ENCODE measurements around the gene FMNL2. TPM values are rescaled to one million over a fixed set of nuclear protein-coding genes. Genes with fewer than 3 reads are reported as not detected.

Gene FMNL2
- total and polyA plus RNA-seq, 2 experiments from 2014 or later = 4.4 to 18.6 TPM

DNA sequence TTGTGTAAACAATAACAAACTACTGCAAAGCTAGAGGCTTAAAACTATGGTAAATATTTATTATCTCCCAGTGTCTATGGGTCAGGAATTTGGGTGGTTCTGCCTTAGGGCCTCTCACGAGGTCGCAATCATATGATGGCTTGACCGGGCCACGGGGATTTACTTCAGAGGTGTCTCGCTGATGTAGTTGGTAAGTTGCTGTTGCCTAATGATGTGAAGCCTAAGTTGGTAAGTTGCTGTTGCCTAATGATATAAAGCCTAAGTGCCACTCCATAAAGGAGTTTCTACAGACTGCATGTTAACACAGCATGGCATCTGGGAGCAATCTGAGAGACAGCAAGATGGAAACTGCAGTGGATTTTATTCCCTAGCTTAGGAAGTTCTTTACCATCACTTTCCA lies 35.8 kb downstream of the FMNL2 start:
- Histone ChIP-seq H3K9me3 (ENCODE audit: low read depth) (no peaks in the 10 kb centered on the region), H3K27ac (no peak overlapping the region), H3K4me3 (no peak overlapping the region), H3K4me2 (ENCODE audit: unreplicated experiment) (no peak overlapping the region), H2AFZ (no peak overlapping the region), H3K4me1 (ENCODE audit: insufficient read depth) (peaks cover 22% of the 10 kb centered on the region), H3K9me2 (ENCODE audit: insufficient read depth) (no peaks in the 10 kb centered on the region), H3K27me3 (replicated peaks; ENCODE audit: insufficient read depth) (no peaks in the 10 kb centered on the region), H3K9ac (no peak overlapping the region), H4K20me1 (ENCODE audit: insufficient read depth) (no peaks in the 10 kb centered on the region), H3K79me2 (ENCODE audit: insufficient read depth) (peaks cover 86% of the 10 kb centered on the region), H3K36me3 (ENCODE audit: low read depth) (no peaks in the 10 kb centered on the region), H3F3A (ENCODE audit: insufficient read depth) (peaks cover 16% of the 10 kb centered on the region; the same call in 1 of the 2 replicates)
- 96 to 97% methylated on average over 5 of the region's 5 CpGs for WGBS, 2 experiments (ENCODE audit: low coverage in 1 of 2, low lambda C conversion rate in 2 of 2, missing lambda C conversion rate in 2 of 2)
- no peak for TF ChIP-seq EZH2 (IDR thresholded peaks at IDR 0.05; ENCODE audit: insufficient read depth, poor library complexity, severe bottlenecking)
- TF ChIP-seq EZH2phosphoT487 (IDR thresholded peaks at IDR 0.05; ENCODE audit: insufficient read depth, low read depth) = no peak
- no peak for DNase-seq
- in situ Hi-C loops (cut with MboI) = no loop called here

DNA sequence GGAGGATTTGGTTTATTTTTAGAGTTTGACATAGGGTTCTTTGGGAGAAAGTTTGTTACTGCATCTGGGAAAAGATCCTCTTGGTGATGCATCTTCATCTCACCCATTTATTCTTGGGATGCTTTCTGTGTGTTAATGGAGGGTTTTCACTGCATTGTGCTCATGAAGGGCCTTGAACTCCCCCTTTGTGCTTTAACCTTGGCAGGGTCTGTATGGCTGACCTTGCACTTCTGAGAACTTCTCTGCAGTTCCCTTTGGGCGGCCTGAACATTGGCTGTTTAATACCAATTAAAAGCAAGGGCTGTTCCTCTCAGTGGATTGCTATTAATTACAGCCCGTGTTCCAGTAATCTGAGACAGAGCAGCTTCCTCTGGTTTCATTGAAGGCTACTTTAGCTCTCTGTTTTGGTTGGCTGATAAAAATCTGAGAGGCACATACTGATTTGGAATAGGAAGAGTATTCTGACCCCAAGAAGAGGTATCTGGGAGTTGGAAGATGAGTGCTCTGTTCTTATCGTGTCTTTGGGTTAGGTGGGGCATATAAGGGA lies 37.5 kb downstream of the FMNL2 start:
- Histone ChIP-seq H3K9me3 (ENCODE audit: low read depth) (no peaks in the 10 kb centered on the region), H3K9me2 (ENCODE audit: insufficient read depth) (no peaks in the 10 kb centered on the region), H2AFZ (no peak overlapping the region), H3K36me3 (ENCODE audit: low read depth) (no peaks in the 10 kb centered on the region), H3K79me2 (ENCODE audit: insufficient read depth) (peaks cover 89% of the 10 kb centered on the region), H3K27me3 (replicated peaks; ENCODE audit: insufficient read depth) (no peaks in the 10 kb centered on the region), H3K4me1 (ENCODE audit: insufficient read depth) (peaks cover 22% of the 10 kb centered on the region), H4K20me1 (ENCODE audit: insufficient read depth) (no peaks in the 10 kb centered on the region), H3K4me2 (ENCODE audit: unreplicated experiment) (no peak overlapping the region), H3F3A (ENCODE audit: insufficient read depth) (peaks cover 16% of the 10 kb centered on the region; the same call in 1 of the 2 replicates), H3K9ac (no peak overlapping the region), H3K27ac (no peak overlapping the region), H3K4me3 (no peak overlapping the region)
- in situ Hi-C loops (cut with MboI) = no loop called here
- TF ChIP-seq EZH2 (IDR thresholded peaks at IDR 0.05; ENCODE audit: insufficient read depth, poor library complexity, severe bottlenecking) = no peak
- no peak for TF ChIP-seq EZH2phosphoT487 (IDR thresholded peaks at IDR 0.05; ENCODE audit: insufficient read depth, low read depth)
- WGBS, 2 experiments (ENCODE audit: low coverage in 1 of 2, low lambda C conversion rate in 2 of 2, missing lambda C conversion rate in 2 of 2) = 28 to 31% methylated on average over 3 of the region's 3 CpGs
- no peak for DNase-seq

DNA sequence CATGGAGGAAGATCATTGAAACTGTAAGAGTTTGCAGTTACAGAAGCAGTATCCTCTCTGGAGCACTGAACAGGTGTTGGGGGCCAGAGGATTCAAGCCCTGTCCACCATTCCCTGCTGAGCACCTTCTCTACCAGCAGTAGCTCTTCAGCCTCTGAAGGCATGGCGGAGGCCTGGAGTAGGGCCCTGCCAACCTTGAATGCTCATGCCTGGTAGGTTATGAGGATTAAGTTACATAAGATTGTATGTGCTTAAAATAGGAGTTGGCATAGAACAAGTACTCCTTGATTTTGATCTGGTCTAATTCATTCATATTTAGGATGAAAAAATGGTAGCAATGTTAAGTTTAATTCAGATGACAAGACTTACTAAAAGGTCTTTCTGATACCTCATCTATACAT lies 40.2 kb downstream of the FMNL2 start:
- Histone ChIP-seq H3K79me2 (ENCODE audit: insufficient read depth) (peaks cover 98% of the 10 kb centered on the region), H3K4me2 (ENCODE audit: unreplicated experiment) (no peak overlapping the region), H2AFZ (no peak overlapping the region), H3K9ac (no peak overlapping the region), H3K4me1 (ENCODE audit: insufficient read depth) (peaks cover 9% of the 10 kb centered on the region), H3K9me2 (ENCODE audit: insufficient read depth) (no peaks in the 10 kb centered on the region), H3F3A (ENCODE audit: insufficient read depth) (no peaks in the 10 kb centered on the region), H3K36me3 (ENCODE audit: low read depth) (no peaks in the 10 kb centered on the region), H3K4me3 (no peak overlapping the region), H3K27ac (no peak overlapping the region), H3K9me3 (ENCODE audit: low read depth) (no peaks in the 10 kb centered on the region), H3K27me3 (replicated peaks; ENCODE audit: insufficient read depth) (no peaks in the 10 kb centered on the region), H4K20me1 (ENCODE audit: insufficient read depth) (no peaks in the 10 kb centered on the region)
- 96% methylated on average over 1 of the region's 1 CpG for WGBS, 2 experiments (ENCODE audit: low coverage in 1 of 2, low lambda C conversion rate in 2 of 2, missing lambda C conversion rate in 2 of 2)
- TF ChIP-seq EZH2 (IDR thresholded peaks at IDR 0.05; ENCODE audit: insufficient read depth, poor library complexity, severe bottlenecking) = no peak
- in situ Hi-C loops (cut with MboI) = no loop called here
- no peak for DNase-seq

DNA sequence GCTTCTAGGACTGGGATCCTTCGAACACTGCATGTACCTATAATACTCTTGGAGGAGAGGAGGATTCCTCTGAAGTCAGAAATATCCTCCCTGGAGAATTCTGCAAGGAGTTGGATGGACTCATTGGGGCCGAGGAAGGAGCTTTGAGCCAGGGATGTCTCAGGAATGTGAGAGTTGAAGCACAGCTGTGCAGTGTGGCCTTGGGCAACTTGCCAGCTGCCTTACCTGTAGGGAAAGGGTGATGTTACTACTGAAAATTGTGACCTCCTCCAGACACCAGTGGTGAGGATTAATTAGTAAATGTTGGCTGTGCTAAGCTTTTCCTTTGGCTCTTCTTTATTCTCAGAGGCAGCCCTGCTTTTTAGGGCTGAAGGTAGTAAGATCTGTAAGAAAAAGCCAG lies 41.4 kb downstream of the FMNL2 start:
- Histone ChIP-seq H3K4me2 (ENCODE audit: unreplicated experiment) (no peak overlapping the region), H3K27me3 (replicated peaks; ENCODE audit: insufficient read depth) (no peaks in the 10 kb centered on the region), H3K4me3 (no peak overlapping the region), H3F3A (ENCODE audit: insufficient read depth) (peaks cover 7% of the 10 kb centered on the region), H3K4me1 (ENCODE audit: insufficient read depth) (peaks cover 13% of the 10 kb centered on the region), H3K36me3 (ENCODE audit: low read depth) (no peaks in the 10 kb centered on the region), H3K9me2 (ENCODE audit: insufficient read depth) (no peaks in the 10 kb centered on the region), H3K79me2 (ENCODE audit: insufficient read depth) (peaks cover 98% of the 10 kb centered on the region), H3K27ac (no peak overlapping the region), H4K20me1 (ENCODE audit: insufficient read depth) (no peaks in the 10 kb centered on the region), H3K9ac (no peak overlapping the region), H3K9me3 (ENCODE audit: low read depth) (no peaks in the 10 kb centered on the region), H2AFZ (no peak overlapping the region)
- DNase-seq = no peak
- in situ Hi-C loops (cut with MboI) = no loop called here
- WGBS, 2 experiments (ENCODE audit: low coverage in 1 of 2, low lambda C conversion rate in 2 of 2, missing lambda C conversion rate in 2 of 2) = 97 to 98% methylated on average over 2 of the region's 2 CpGs
- TF ChIP-seq EZH2 (IDR thresholded peaks at IDR 0.05; ENCODE audit: insufficient read depth, poor library complexity, severe bottlenecking) (no peak), EZH2phosphoT487 (IDR thresholded peaks at IDR 0.05; ENCODE audit: insufficient read depth, low read depth) (no peak)

DNA sequence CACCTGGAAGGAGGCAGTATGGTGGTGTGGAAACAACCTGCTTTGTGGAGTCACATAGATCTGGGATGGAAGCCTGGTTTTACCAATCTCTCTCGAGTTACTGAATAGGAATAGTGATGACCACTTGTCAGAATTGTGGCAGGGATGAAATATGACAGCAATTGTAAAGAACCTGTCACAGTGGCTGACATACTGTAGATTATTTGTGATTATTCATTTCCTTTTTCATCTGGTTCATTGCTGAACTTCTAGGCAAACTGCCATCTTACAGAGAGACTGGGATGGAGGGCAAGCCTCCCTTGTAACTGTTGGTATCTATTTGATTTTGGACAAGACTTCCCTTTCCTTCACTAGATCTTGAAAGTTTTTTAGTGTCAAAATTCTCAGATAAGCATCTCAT lies 42.0 kb downstream of the FMNL2 start:
- H3K79me2 ChIP-seq (ENCODE audit: insufficient read depth) = peaks cover 98% of the 10 kb centered on the region

More for the DNA sequence above, 42.0 kb downstream of the FMNL2 start:
- H3K9me2 ChIP-seq (ENCODE audit: insufficient read depth) = no peaks in the 10 kb centered on the region
- no peaks in the 10 kb centered on the region for H4K20me1 ChIP-seq (ENCODE audit: insufficient read depth)
- peaks cover 13% of the 10 kb centered on the region for H3K4me1 ChIP-seq (ENCODE audit: insufficient read depth)
- H3K9me3 ChIP-seq (ENCODE audit: low read depth) = no peaks in the 10 kb centered on the region
- H3K4me3 ChIP-seq = no peak overlapping the region
- H3K4me2 ChIP-seq (ENCODE audit: unreplicated experiment) = no peak overlapping the region
- H3F3A ChIP-seq (ENCODE audit: insufficient read depth) = peaks cover 7% of the 10 kb centered on the region
- H3K27ac ChIP-seq = no peak overlapping the region
- in situ Hi-C loops (cut with MboI) = no loop called here
- H3K27me3 ChIP-seq (replicated peaks; ENCODE audit: insufficient read depth) = no peaks in the 10 kb centered on the region
- H2AFZ ChIP-seq = no peak overlapping the region
- TF ChIP-seq EZH2 (IDR thresholded peaks at IDR 0.05; ENCODE audit: insufficient read depth, poor library complexity, severe bottlenecking) (no peak), EZH2phosphoT487 (IDR thresholded peaks at IDR 0.05; ENCODE audit: insufficient read depth, low read depth) (no peak)
- H3K36me3 ChIP-seq (ENCODE audit: low read depth) = no peaks in the 10 kb centered on the region
- 87 to 93% methylated on average over 1 of the region's 1 CpG for WGBS, 2 experiments (ENCODE audit: low coverage in 1 of 2, low lambda C conversion rate in 2 of 2, missing lambda C conversion rate in 2 of 2)
- H3K9ac ChIP-seq = no peak overlapping the region
- no peak for DNase-seq
